GM18502 (cell line): ENCODE measurements around the gene CDYL2.

Source experiments
- ATAC-seq: cut with Tn5 transposase; IDR thresholded peaks from one replicate; pipeline ENCODE4 v1.9.1; 2021; ENCODE audit warnings: mild to moderate bottlenecking; ENCODE audit not compliant: unreplicated experiment, poor library complexity

The CDYL2 gene

DNA sequence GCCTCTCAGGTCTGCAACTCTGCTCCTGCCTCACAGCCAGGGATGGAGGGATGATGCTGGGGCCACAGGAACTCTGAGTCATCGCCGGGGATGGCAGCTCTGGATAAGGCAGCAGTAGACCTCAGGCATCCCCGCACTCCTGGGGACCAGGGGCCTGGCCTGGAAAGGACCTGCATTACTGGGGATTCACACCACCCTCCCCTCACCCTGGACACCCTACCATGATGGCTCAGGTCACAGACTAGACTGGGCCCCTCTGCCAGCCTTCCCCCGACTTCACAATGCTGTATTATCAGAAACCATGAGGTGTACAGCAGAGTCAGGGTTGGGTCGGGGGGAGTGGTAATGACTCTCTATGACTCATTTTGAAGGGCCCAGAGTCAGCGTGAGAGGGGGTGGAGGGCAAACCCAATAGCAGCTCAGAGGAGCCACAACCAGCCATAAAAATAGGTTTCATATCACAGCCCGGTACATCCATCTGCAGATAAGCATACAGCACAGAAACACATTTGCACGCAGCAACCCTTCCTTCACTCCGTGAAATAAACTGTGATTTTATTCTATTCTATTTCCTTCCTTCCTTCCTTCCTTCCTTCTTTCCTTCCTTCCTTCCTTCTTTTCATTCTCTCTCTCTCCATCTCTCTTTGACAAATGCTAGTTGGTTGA is 234.8 kb downstream of the CDYL2 start:
- ATAC-seq = peak; percentile 94

DNA sequence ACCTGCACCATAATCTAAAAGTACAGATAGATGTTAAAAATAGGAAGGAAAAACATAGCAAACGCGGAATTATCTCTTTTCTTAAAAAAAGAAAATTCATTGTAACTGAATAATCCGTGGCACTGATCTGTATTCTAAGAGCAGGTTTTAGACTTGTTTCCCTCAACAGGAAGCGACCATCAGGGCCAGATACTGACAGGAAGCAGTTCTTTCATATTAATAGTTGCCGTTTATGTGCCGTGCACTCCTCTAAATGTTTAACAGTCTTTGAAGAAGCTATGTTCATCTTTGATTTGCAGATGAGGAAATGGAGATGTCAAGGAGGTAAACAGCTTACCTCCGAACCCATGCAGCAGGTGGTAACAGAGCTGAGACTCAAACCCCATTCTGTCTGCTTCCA is 240.0 kb downstream of the CDYL2 start:
- ATAC-seq = no peak

DNA sequence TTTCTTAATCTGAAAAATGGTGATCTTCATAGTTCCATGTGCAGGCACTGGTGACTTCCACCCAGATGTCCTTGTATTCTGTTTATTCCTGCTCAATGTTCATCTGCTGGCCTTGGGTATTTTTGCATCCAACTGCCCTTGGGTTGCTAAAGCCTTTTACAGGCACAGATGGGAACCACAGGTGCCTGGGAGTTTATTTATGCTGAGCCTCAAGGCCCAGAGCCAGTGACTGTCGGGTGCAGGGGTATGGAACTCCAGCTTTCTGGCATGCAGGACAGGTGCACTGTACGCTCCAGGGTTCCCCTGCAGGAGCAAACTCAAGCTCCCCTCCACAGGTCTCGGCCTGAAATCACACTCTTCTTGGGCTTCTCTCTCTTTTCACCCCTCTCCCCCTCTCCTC is 241.3 kb downstream of the CDYL2 start:
- ATAC-seq = no peak

DNA sequence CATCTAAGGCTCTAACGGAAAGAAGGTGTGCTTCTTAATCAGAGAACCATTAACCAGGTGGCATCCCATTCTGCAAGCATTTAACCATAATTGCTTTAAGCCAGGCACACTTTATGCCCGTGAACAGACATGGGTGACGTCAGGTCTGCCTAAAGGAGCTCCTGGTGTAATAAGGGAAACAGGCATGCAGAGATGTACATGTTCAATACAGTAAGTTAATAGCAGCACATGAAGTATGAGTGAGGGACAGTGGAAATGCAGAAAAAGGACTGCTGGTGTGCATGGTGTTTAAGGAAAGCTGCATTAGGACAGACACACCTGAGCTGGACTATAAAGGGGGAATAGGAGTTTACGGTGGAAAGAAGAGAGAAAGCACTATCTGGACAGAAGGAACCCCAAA is 245.0 kb downstream of the CDYL2 start:
- no peak for ATAC-seq

DNA sequence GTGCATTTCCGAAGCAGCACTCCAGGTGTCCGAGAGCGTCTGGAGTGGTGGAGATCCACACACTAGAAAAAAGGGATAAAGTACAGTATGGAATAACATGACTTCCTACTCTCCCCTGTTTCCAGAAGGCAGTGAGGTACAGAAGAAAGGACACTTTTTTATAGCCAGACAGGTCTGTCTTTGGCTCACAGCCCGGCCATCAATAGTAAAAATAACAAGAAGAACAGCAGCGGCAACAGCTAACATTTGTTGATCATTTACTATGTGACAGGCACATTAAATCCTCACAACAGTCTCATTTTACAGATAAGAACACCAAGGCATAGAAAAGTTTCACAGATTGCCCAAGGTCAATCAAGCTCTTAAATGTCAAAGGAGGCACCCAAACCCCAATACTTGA is 247.4 kb downstream of the CDYL2 start:
- ATAC-seq = no peak

DNA sequence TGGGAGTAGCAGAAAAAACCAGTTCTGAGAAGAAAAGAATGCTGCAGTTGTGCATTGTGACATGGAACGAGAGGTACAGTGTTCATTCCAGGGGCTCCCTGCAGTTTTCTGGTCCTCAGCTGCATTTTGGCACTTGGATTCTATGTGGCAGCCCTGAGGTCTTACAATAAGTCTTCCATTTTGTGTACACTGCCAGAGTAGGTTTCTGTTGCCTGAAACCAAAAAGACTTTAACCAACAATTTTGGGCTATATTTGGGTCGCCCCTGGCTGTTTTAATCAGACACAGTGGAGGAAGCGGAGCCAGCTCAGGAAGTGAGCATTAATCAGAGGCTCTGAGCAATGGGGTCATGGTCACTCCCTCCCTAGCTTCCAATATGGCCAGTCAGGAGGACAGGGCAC is 247.9 kb downstream of the CDYL2 start:
- no peak for ATAC-seq

DNA sequence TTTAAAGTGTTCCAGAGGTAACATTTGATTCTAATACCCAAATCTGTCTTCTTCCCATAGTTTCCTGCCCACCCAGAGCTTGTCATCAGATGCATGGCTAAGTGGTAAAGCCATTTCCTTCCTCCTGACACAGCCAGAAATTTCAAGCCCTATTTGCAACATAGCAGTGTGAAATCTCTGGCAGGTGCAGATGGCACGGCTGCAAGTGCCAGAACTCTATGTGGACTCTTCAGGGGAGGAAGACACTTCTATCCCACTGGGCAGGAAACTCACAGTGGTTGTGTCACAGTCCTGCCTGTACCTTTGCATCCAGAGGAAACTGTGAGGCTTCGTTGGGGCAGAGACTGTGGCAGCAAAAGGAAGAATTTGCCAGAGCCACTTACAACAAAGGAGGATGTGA is 250.4 kb downstream of the CDYL2 start:
- ATAC-seq = no peak

DNA sequence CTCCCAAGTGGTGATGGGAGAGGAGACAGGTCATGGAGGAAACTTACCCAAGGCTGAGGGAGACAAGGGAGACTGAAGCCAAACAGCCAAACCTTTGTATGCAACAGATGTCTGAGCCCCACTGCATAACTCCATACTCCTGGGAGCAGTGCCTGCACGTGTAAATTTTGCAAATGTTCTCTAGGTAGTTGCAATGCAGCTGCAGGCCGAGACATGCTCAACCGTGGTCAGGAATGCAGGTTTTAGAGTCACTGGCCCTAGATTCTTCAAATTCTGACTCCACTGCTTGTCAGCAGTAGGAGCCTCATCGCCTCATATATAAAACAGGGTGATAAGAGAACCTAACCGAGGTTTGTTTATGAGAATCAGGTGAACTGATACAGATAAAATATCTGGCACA is 252.1 kb downstream of the CDYL2 start:
- ATAC-seq = no peak
